ENCODE data around the gene EFTUD2.

The EFTUD2 gene

DNA sequence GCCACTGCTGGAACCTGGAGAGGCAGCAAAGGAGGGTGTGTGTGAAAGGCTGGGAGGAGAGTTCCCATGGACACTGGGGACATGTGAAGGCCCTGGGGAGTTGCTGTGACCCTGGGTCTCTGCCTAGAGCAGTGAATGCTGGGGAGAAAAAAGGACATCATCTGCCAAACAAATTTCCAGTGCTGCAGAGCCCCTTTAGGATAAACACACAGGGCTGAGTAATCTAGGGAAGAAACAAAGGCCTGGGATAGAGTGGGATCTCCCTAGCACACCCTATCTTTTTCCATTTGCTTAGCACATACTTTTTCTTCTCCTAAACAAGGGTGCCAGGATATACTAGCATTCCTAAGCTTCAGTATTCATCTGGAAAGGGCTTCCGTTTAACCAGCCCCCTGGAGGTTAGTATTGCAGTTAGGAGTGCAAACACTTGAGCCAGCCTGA, 54.8 kb downstream of the EFTUD2 start:
- no peak overlapping the region for H3K18ac ChIP-seq (ENCODE audit: low read length)

GRCh38 chr17:44842748-44843147, 56.5 kb downstream of the EFTUD2 start:
- Histone ChIP-seq H2AFZ (ENCODE audit: insufficient read depth, low read length, poor library complexity) (no peak overlapping the region), H3K4ac (ENCODE audit: low read depth, low read length) (no peak overlapping the region), H2AK5ac (ENCODE audit: low read length) (no peak overlapping the region), H2BK120ac (ENCODE audit: insufficient read depth, low read length, poor library complexity) (no peak overlapping the region), H4K8ac (ENCODE audit: low read depth, low read length) (no peak overlapping the region), H4K91ac (ENCODE audit: low read depth, low read length) (no peak overlapping the region), H3K4me2 (ENCODE audit: low read length) (no peak overlapping the region), H3K9me3 (ENCODE audit: insufficient read depth, low read depth, low read length) (no peaks in the 10 kb centered on the region), H3K27me3 (ENCODE audit: insufficient read depth, low read length) (no peaks in the 10 kb centered on the region), H3K14ac (ENCODE audit: low read length) (no peak overlapping the region), H3K79me1 (ENCODE audit: low read length) (no peaks in the 10 kb centered on the region), H4K12ac (ENCODE audit: low read depth, low read length) (no peak overlapping the region), H3K27ac (ENCODE audit: low read depth, low read length) (no peak overlapping the region), H3K4me3 (ENCODE audit: low read depth, low read length) (peak overlapping the region; percentile 33), H3K4me1 (ENCODE audit: control insufficient read depth in 1 of 2, insufficient read depth in 2 of 2, low read length in 2 of 2) (peaks cover 0 to 4% of the 10 kb centered on the region in 2 experiments), H3K9ac (ENCODE audit: low read length) (no peak overlapping the region), H2BK12ac (ENCODE audit: low read length) (no peak overlapping the region), H3K23ac (ENCODE audit: low read length) (peak overlapping the region; percentile 78), H3K36me3 (ENCODE audit: control insufficient read depth in 1 of 2, insufficient read depth in 2 of 2, low read length in 2 of 2) (no peaks in the 10 kb centered on the region), H2BK5ac (ENCODE audit: low read depth, low read length, poor library complexity) (no peak overlapping the region), H3K18ac (ENCODE audit: low read length) (no peak overlapping the region), H3K79me2 (ENCODE audit: control insufficient read depth, insufficient read depth, low read length, poor library complexity) (no peaks in the 10 kb centered on the region)
- WGBS (ENCODE audit: extremely low coverage, insufficient coverage, insufficient read length): no CpG with 5 or more reads among the region's 5 CpGs
- DNase-seq: no peak

More for the DNA sequence above, 54.8 kb downstream of the EFTUD2 start:
- no peak overlapping the region for H3K4me2 ChIP-seq (ENCODE audit: low read length)
- H4K12ac ChIP-seq (ENCODE audit: low read depth, low read length): no peak overlapping the region
- WGBS (ENCODE audit: extremely low coverage, insufficient coverage, insufficient read length): no CpG with 5 or more reads among the region's 1 CpG
- H3K9ac ChIP-seq (ENCODE audit: low read length): no peak overlapping the region
- no peak overlapping the region for H2BK120ac ChIP-seq (ENCODE audit: insufficient read depth, low read length, poor library complexity)
- H4K91ac ChIP-seq (ENCODE audit: low read depth, low read length): no peak overlapping the region
- H2BK12ac ChIP-seq (ENCODE audit: low read length): no peak overlapping the region
- no peak overlapping the region for H3K14ac ChIP-seq (ENCODE audit: low read length)
- peaks cover 0 to 4% of the 10 kb centered on the region in 2 experiments for H3K4me1 ChIP-seq (ENCODE audit: control insufficient read depth in 1 of 2, insufficient read depth in 2 of 2, low read length in 2 of 2)
- H3K36me3 ChIP-seq (ENCODE audit: control insufficient read depth in 1 of 2, insufficient read depth in 2 of 2, low read length in 2 of 2): peaks cover 3 to 4% of the 10 kb centered on the region in 2 experiments
- no peaks in the 10 kb centered on the region for H3K79me2 ChIP-seq (ENCODE audit: control insufficient read depth, insufficient read depth, low read length, poor library complexity)
- no peak overlapping the region for H2BK5ac ChIP-seq (ENCODE audit: low read depth, low read length, poor library complexity)
- H3K27me3 ChIP-seq (ENCODE audit: insufficient read depth, low read length): no peaks in the 10 kb centered on the region
- H3K23ac ChIP-seq (ENCODE audit: low read length): no peak overlapping the region
- H3K4ac ChIP-seq (ENCODE audit: low read depth, low read length): no peak overlapping the region
- H4K8ac ChIP-seq (ENCODE audit: low read depth, low read length): no peak overlapping the region
- no peak overlapping the region for H3K4me3 ChIP-seq (ENCODE audit: low read depth, low read length)
- DNase-seq: no peak
- H3K27ac ChIP-seq (ENCODE audit: low read depth, low read length): no peak overlapping the region
- H2AK5ac ChIP-seq (ENCODE audit: low read length): no peak overlapping the region
- H2AFZ ChIP-seq (ENCODE audit: insufficient read depth, low read length, poor library complexity): no peak overlapping the region
- H3K79me1 ChIP-seq (ENCODE audit: low read length): no peaks in the 10 kb centered on the region
- H3K9me3 ChIP-seq (ENCODE audit: insufficient read depth, low read depth, low read length): no peaks in the 10 kb centered on the region

GRCh38 chr17:44840936-44841335, 58.3 kb downstream of the EFTUD2 start:
- H4K12ac ChIP-seq (ENCODE audit: low read depth, low read length): no peak overlapping the region
- no peak overlapping the region for H3K4me3 ChIP-seq (ENCODE audit: low read depth, low read length)
- no peak for DNase-seq
- no CpG with 5 or more reads among the region's 3 CpGs for WGBS (ENCODE audit: extremely low coverage, insufficient coverage, insufficient read length)
- no peaks in the 10 kb centered on the region for H3K36me3 ChIP-seq (ENCODE audit: control insufficient read depth in 1 of 2, insufficient read depth in 2 of 2, low read length in 2 of 2)
- H3K79me1 ChIP-seq (ENCODE audit: low read length): no peaks in the 10 kb centered on the region
- no peaks in the 10 kb centered on the region for H3K9me3 ChIP-seq (ENCODE audit: insufficient read depth, low read depth, low read length)
- H3K9ac ChIP-seq (ENCODE audit: low read length): no peak overlapping the region
- no peak overlapping the region for H3K27ac ChIP-seq (ENCODE audit: low read depth, low read length)
- H2AFZ ChIP-seq (ENCODE audit: insufficient read depth, low read length, poor library complexity): no peak overlapping the region
- H2BK120ac ChIP-seq (ENCODE audit: insufficient read depth, low read length, poor library complexity): no peak overlapping the region
- H3K14ac ChIP-seq (ENCODE audit: low read length): no peak overlapping the region
- H3K18ac ChIP-seq (ENCODE audit: low read length): no peak overlapping the region
- no peaks in the 10 kb centered on the region for H3K79me2 ChIP-seq (ENCODE audit: control insufficient read depth, insufficient read depth, low read length, poor library complexity)
- no peak overlapping the region for H2AK5ac ChIP-seq (ENCODE audit: low read length)
- no peak overlapping the region for H3K23ac ChIP-seq (ENCODE audit: low read length)
- no peak overlapping the region for H3K4me2 ChIP-seq (ENCODE audit: low read length)
- H2BK12ac ChIP-seq (ENCODE audit: low read length): no peak overlapping the region
- H3K27me3 ChIP-seq (ENCODE audit: insufficient read depth, low read length): no peaks in the 10 kb centered on the region
- no peak overlapping the region for H2BK5ac ChIP-seq (ENCODE audit: low read depth, low read length, poor library complexity)
- no peak overlapping the region for H4K91ac ChIP-seq (ENCODE audit: low read depth, low read length)
- peaks cover 0 to 4% of the 10 kb centered on the region in 2 experiments for H3K4me1 ChIP-seq (ENCODE audit: control insufficient read depth in 1 of 2, insufficient read depth in 2 of 2, low read length in 2 of 2)
- no peak overlapping the region for H4K8ac ChIP-seq (ENCODE audit: low read depth, low read length)
- H3K4ac ChIP-seq (ENCODE audit: low read depth, low read length): no peak overlapping the region

- Histone ChIP-seq H3K27ac (ENCODE audit: low read depth, low read length) (no peak overlapping the region), H3K4me3 (ENCODE audit: low read depth, low read length) (no peak overlapping the region), H4K91ac (ENCODE audit: low read depth, low read length) (no peak overlapping the region), H3K9me3 (ENCODE audit: insufficient read depth, low read depth, low read length) (no peaks in the 10 kb centered on the region), H3K4me1 (ENCODE audit: control insufficient read depth in 1 of 2, insufficient read depth in 2 of 2, low read length in 2 of 2) (peaks cover 0 to 4% of the 10 kb centered on the region in 2 experiments), H3K18ac (ENCODE audit: low read length) (no peak overlapping the region), H3K23ac (ENCODE audit: low read length) (no peak overlapping the region), H3K4ac (ENCODE audit: low read depth, low read length) (no peak overlapping the region), H4K8ac (ENCODE audit: low read depth, low read length) (no peak overlapping the region), H3K9ac (ENCODE audit: low read length) (no peak overlapping the region), H3K36me3 (ENCODE audit: control insufficient read depth in 1 of 2, insufficient read depth in 2 of 2, low read length in 2 of 2) (no peaks in the 10 kb centered on the region), H3K27me3 (ENCODE audit: insufficient read depth, low read length) (no peaks in the 10 kb centered on the region), H2AK5ac (ENCODE audit: low read length) (no peak overlapping the region), H4K12ac (ENCODE audit: low read depth, low read length) (no peak overlapping the region), H2BK120ac (ENCODE audit: insufficient read depth, low read length, poor library complexity) (no peak overlapping the region), H2AFZ (ENCODE audit: insufficient read depth, low read length, poor library complexity) (no peak overlapping the region), H2BK12ac (ENCODE audit: low read length) (no peak overlapping the region), H2BK5ac (ENCODE audit: low read depth, low read length, poor library complexity) (no peak overlapping the region), H3K4me2 (ENCODE audit: low read length) (no peak overlapping the region), H3K14ac (ENCODE audit: low read length) (no peak overlapping the region), H3K79me2 (ENCODE audit: control insufficient read depth, insufficient read depth, low read length, poor library complexity) (no peaks in the 10 kb centered on the region), H3K79me1 (ENCODE audit: low read length) (no peaks in the 10 kb centered on the region)
- no peak for DNase-seq
- WGBS (ENCODE audit: extremely low coverage, insufficient coverage, insufficient read length): no CpG with 5 or more reads among the region's 4 CpGs
Measured at GRCh38 chr17:44840274-44840673, 59.0 kb downstream of the EFTUD2 start.
